Measurements from ENCODE around the gene ITPR2.

DNA sequence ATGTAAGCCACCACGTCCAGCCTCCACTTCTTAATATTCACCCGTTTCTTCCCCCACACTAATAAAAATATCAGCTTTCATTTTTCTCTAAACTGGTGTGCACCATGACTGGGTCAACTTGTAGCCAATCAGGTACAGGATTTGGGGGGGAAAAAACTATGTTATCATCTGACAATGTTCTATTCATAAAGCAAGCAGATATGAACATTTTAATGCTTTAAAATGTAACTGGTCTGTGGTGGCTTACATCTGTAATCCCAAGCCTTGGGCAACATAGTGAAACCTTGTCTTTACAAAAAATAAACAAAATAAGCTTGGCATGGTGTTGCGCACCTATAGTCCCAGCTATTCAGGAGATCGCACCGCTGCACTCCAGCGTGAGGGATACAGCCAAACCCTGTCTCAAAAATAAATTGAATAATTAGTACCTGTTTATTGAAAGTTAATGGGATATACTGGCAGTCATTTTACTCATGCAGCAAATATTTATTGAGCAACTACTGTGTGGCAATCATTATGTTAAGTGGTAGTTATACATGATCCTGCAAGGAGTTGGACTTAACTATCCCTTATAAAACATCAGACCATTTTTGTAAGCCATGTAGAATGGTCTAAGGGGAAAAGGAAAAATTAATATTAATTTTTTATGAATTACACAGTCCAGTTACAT lies 15.3 kb upstream of the ITPR2 start:
- TF ChIP-seq, protein P1, sequence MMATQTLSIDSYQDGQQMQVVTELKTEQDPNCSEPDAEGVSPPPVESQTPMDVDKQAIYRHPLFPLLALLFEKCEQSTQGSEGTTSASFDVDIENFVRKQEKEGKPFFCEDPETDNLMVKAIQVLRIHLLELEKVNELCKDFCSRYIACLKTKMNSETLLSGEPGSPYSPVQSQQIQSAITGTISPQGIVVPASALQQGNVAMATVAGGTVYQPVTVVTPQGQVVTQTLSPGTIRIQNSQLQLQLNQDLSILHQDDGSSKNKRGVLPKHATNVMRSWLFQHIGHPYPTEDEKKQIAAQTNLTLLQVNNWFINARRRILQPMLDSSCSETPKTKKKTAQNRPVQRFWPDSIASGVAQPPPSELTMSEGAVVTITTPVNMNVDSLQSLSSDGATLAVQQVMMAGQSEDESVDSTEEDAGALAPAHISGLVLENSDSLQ (IDR thresholded peaks at IDR 0.05): no peak
- TF ChIP-seq SP1 (IDR thresholded peaks at IDR 0.05) (no peak), ELF4 (IDR thresholded peaks at IDR 0.05) (no peak), FOXM1 (IDR thresholded peaks at IDR 0.05; ENCODE audit: borderline replicate concordance) (no peak), BHLHE40 (IDR thresholded peaks at IDR 0.05; ENCODE audit: borderline replicate concordance) (no peak), ARNT (IDR thresholded peaks at IDR 0.05) (no peak), SUZ12 (IDR thresholded peaks at IDR 0.05) (no peak), NFRKB (IDR thresholded peaks at IDR 0.05) (no peak), CTBP1 (IDR thresholded peaks at IDR 0.05; ENCODE audit: borderline replicate concordance) (no peak), FOXK2 (IDR thresholded peaks at IDR 0.05) (no peak)
